B cell (primary cell): ENCODE measurements around the gene KCNK13.

Source experiments
- CTCF ChIP-seq: fragments of 200-600 bp; IDR thresholded peaks from one replicate; pipeline ENCODE4 v1.8.0; 2022; ENCODE audit warnings: antibody characterized with exemption, mild to moderate bottlenecking
- EZH2 ChIP-seq: IDR thresholded peaks from 2 replicates; pipeline ENCODE4 v1.6.1; 2012; ENCODE audit warnings: borderline replicate concordance, low read depth, mild to moderate bottlenecking, moderate library complexity, low read length; ENCODE audit not compliant: insufficient read depth, poor library complexity, severe bottlenecking

- no peak for TF ChIP-seq CTCF
- no peak for TF ChIP-seq EZH2
These were observed 71.2 kb downstream of the KCNK13 start for GRCh38 chr14:90132821-90133570.
